ENCODE measurements around the gene UPB1.

UPB1 gene

DNA sequence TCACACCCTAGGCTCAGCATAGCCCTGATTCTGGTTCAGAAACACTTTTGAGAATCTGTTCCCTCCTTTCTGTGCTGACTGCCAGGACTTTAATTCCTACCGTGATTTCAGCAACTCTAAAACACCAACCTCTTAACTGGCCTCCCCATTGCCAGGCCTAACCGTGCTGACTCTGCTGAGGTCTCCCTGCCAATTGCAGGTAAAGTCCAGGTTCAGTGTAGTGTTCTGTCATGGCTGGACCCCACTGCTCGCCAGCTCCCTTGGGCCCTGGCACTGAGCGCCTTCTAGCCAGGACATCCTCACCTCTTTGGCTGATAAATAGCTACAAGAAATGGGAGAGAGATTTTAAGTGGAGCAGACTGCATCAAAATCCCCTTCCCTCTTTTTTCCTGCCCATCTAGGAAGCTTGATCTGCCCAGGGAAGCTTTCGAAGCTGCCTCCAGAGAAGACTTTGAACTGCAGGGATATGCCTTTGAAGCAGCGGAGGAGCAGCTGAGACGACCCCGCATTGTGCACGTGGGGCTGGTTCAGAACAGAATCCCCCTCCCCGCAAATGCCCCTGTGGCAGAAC is 4.7 kb downstream of the UPB1 start:
- peak overlapping the region; percentile 7 for H2AFZ ChIP-seq (ENCODE audit: low read length)
- H3K27me3 ChIP-seq (ENCODE audit: control insufficient read depth in 3 of 3, insufficient read depth in 3 of 3, low read depth in 1 of 3, low read length in 3 of 3), result peaks cover 10 to 54% (median 41%) of the 10 kb centered on the region in 3 experiments
- H3K79me1 ChIP-seq (ENCODE audit: low read depth, low read length), result peaks cover 2% of the 10 kb centered on the region
- no peak overlapping the region for H3K23ac ChIP-seq (ENCODE audit: low read depth, low read length, poor library complexity)
- H2BK5ac ChIP-seq (ENCODE audit: low read length), result no peak overlapping the region
- no peak for DNase-seq (ENCODE audit: low spot score)
- no peak overlapping the region for H3K27ac ChIP-seq (replicated peaks; ENCODE audit: low read length)
- no peak overlapping the region for H3K4me2 ChIP-seq (ENCODE audit: insufficient read depth, low read length, poor library complexity, severe bottlenecking)
- H3K4me3 ChIP-seq (ENCODE audit: low read length in 2 of 2), result no peak overlapping the region
- H3K36me3 ChIP-seq (replicated peaks in 1 of 2; ENCODE audit: control insufficient read depth in 2 of 2, insufficient read depth in 2 of 2, low read length in 2 of 2), result no peaks in the 10 kb centered on the region
- no peak overlapping the region for H2AK5ac ChIP-seq (ENCODE audit: low read depth, low read length)
- no peak overlapping the region for H4K8ac ChIP-seq (ENCODE audit: low read depth, low read length)
- no peak overlapping the region for H2BK15ac ChIP-seq (ENCODE audit: low read length)
- H4K91ac ChIP-seq (ENCODE audit: low read depth, low read length, poor library complexity), result no peak overlapping the region
- H3K4me1 ChIP-seq (ENCODE audit: control insufficient read depth in 2 of 2, insufficient read depth in 1 of 2, low read depth in 1 of 2, low read length in 2 of 2), result peaks cover 15 to 31% of the 10 kb centered on the region in 2 donors
- H3K14ac ChIP-seq (ENCODE audit: low read length), result no peak overlapping the region
- H3K18ac ChIP-seq (ENCODE audit: low read length), result no peak overlapping the region
- whole genome bisulfite sequencing, 2 donors (ENCODE audit: extremely low coverage in 2 of 2, insufficient read length in 2 of 2, insufficient replicate concordance in 1 of 2), result no CpG with 5 or more reads among the region's 10 CpGs
- peaks cover 7 to 8% of the 10 kb centered on the region in 2 donors for H3K9me3 ChIP-seq (replicated peaks in 1 of 2; ENCODE audit: control insufficient read depth in 2 of 2, insufficient read depth in 1 of 2, low read depth in 1 of 2, low read length in 2 of 2)
- H3K9ac ChIP-seq (ENCODE audit: low read depth, low read length, poor library complexity), result no peak overlapping the region
- H3K4ac ChIP-seq (ENCODE audit: low read length), result no peak overlapping the region
- no peak overlapping the region for H2BK12ac ChIP-seq (ENCODE audit: low read length)
- H2BK120ac ChIP-seq (ENCODE audit: low read depth, low read length), result no peak overlapping the region

DNA sequence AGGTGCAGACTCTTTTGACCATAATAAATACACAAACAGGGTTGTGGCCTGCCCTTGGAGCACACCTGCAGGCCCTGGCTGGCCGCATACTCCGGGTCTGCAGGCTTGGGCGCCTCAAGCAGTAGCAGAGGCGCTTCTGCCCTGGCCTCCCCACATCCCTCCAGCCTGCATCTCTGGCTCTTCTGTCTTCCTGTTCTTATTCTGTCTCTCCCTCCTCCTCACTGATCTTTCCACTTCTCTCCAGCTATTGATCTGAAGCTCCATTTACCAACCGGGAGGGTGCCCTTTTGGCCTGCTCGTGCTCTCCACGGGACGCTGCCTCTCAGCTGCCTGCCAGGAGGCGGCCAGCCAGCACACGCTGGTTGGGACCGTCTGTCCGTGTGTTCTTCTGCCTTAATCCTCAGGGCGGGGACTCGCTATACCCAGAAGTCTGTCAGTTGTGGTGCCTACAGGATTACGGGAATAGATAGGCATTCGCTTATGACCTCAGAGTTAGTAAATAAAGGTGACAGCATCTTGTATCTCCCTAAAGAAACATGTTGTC is 5.2 kb downstream of the UPB1 start:
- no peak for DNase-seq (ENCODE audit: low spot score)
- no peak overlapping the region for H3K27ac ChIP-seq (replicated peaks; ENCODE audit: low read length)
- no peak overlapping the region for H3K23ac ChIP-seq (ENCODE audit: low read depth, low read length, poor library complexity)
- no peak overlapping the region for H2BK15ac ChIP-seq (ENCODE audit: low read length)
- H3K4ac ChIP-seq (ENCODE audit: low read length), result no peak overlapping the region
- no peak overlapping the region for H3K9ac ChIP-seq (ENCODE audit: low read depth, low read length, poor library complexity)
- no CpG with 5 or more reads among the region's 16 CpGs for WGBS, 2 donors (ENCODE audit: extremely low coverage in 2 of 2, insufficient read length in 2 of 2, insufficient replicate concordance in 1 of 2)
- peaks cover 1 to 3% of the 10 kb centered on the region in 2 donors for H3K9me3 ChIP-seq (replicated peaks in 1 of 2; ENCODE audit: control insufficient read depth in 2 of 2, insufficient read depth in 1 of 2, low read depth in 1 of 2, low read length in 2 of 2)
- H3K36me3 ChIP-seq (replicated peaks in 1 of 2; ENCODE audit: control insufficient read depth in 2 of 2, insufficient read depth in 2 of 2, low read length in 2 of 2), result no peaks in the 10 kb centered on the region
- H3K4me2 ChIP-seq (ENCODE audit: insufficient read depth, low read length, poor library complexity, severe bottlenecking), result no peak overlapping the region
- no peak overlapping the region for H2BK12ac ChIP-seq (ENCODE audit: low read length)
- H3K27me3 ChIP-seq (ENCODE audit: control insufficient read depth in 3 of 3, insufficient read depth in 3 of 3, low read depth in 1 of 3, low read length in 3 of 3), result peaks cover 4 to 48% (median 35%) of the 10 kb centered on the region in 3 experiments
- no peak overlapping the region for H3K4me3 ChIP-seq (ENCODE audit: low read length in 2 of 2)
- H2BK120ac ChIP-seq (ENCODE audit: low read depth, low read length), result no peak overlapping the region
- H2AK5ac ChIP-seq (ENCODE audit: low read depth, low read length), result no peak overlapping the region
- no peak overlapping the region for H4K8ac ChIP-seq (ENCODE audit: low read depth, low read length)
- peak overlapping the region; percentile 7 for H2AFZ ChIP-seq (ENCODE audit: low read length)
- H3K14ac ChIP-seq (ENCODE audit: low read length), result no peak overlapping the region
- no peak overlapping the region for H4K91ac ChIP-seq (ENCODE audit: low read depth, low read length, poor library complexity)
- H3K18ac ChIP-seq (ENCODE audit: low read length), result no peak overlapping the region
- H3K79me1 ChIP-seq (ENCODE audit: low read depth, low read length), result no peaks in the 10 kb centered on the region
- no peak overlapping the region for H2BK5ac ChIP-seq (ENCODE audit: low read length)
- peaks cover 13 to 31% of the 10 kb centered on the region in 2 donors for H3K4me1 ChIP-seq (ENCODE audit: control insufficient read depth in 2 of 2, insufficient read depth in 1 of 2, low read depth in 1 of 2, low read length in 2 of 2)

DNA sequence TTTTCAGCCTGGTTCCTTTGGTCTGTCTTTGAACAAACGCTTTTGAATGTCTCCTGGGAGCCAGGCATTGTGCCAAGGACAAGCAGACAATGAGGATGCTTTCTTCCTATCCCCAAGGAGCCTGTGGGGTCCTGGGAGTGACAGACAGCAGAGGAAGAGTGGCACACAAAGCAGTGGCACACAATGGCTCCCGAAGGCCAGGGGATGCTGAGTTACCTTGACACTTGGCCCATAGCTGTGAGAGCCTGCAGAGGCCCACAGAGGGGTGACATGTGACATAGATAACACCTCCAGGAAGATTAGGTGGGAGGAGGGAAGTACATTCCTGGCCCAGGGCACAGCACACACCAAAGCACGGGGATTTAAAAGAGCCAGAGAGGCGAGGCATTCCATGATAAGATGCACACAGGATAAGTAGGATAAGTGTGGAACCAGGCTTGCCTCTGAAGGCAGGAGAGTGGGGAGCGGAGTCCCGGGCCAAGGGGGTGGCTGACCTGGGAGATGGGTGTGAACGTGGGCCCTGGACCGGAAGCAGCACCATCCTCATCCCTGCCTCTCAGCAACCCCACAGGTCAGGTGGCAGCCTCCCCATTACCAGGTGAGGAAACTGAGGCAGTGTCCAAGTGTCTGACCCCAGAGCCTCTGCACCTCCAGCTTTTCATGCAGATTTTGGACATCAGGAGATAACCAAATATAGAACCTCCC is 6.3 kb downstream of the UPB1 start:
- Histone ChIP-seq H3K27me3 (ENCODE audit: control insufficient read depth in 3 of 3, insufficient read depth in 3 of 3, low read depth in 1 of 3, low read length in 3 of 3) (peaks cover 0 to 38% (median 26%) of the 10 kb centered on the region in 3 experiments), H3K27ac (replicated peaks; ENCODE audit: low read length) (no peak overlapping the region)
- no peak for DNase-seq (ENCODE audit: low spot score)

DNA sequence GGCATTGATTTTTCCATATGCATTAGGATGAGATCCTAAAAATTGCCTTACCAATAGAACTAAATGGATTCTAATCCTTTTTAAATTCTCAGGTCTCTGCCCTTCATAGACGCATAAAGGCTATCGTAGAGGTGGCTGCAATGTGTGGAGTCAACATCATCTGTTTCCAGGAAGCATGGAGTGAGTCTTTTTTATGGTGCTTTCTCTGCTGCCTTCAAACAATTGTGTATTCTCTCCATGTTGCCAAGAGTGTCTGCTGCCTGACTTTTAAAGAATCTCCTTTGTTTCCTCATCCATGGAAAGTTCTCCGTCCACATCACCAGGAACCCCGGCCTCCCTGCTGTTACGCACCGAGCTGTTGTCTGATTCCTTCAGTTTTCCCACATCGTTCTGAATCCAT is 6.9 kb downstream of the UPB1 start:
- Histone ChIP-seq H3K4me1 (ENCODE audit: control insufficient read depth in 2 of 2, insufficient read depth in 1 of 2, low read depth in 1 of 2, low read length in 2 of 2) (peaks cover 13 to 31% of the 10 kb centered on the region in 2 donors), H3K14ac (ENCODE audit: low read length) (no peak overlapping the region), H3K4me2 (ENCODE audit: insufficient read depth, low read length, poor library complexity, severe bottlenecking) (no peak overlapping the region), H3K18ac (ENCODE audit: low read length) (no peak overlapping the region), H4K91ac (ENCODE audit: low read depth, low read length, poor library complexity) (no peak overlapping the region), H3K4me3 (ENCODE audit: low read length in 2 of 2) (no peak overlapping the region), H2BK5ac (ENCODE audit: low read length) (no peak overlapping the region), H3K27ac (replicated peaks; ENCODE audit: low read length) (no peak overlapping the region), H3K23ac (ENCODE audit: low read depth, low read length, poor library complexity) (no peak overlapping the region), H3K9ac (ENCODE audit: low read depth, low read length, poor library complexity) (no peak overlapping the region), H3K79me1 (ENCODE audit: low read depth, low read length) (no peaks in the 10 kb centered on the region), H3K9me3 (replicated peaks in 1 of 2; ENCODE audit: control insufficient read depth in 2 of 2, insufficient read depth in 1 of 2, low read depth in 1 of 2, low read length in 2 of 2) (no peaks in the 10 kb centered on the region), H2AK5ac (ENCODE audit: low read depth, low read length) (no peak overlapping the region), H2BK12ac (ENCODE audit: low read length) (no peak overlapping the region), H2BK120ac (ENCODE audit: low read depth, low read length) (no peak overlapping the region), H2BK15ac (ENCODE audit: low read length) (no peak overlapping the region), H2AFZ (ENCODE audit: low read length) (no peak overlapping the region), H3K36me3 (replicated peaks in 1 of 2; ENCODE audit: control insufficient read depth in 2 of 2, insufficient read depth in 2 of 2, low read length in 2 of 2) (no peaks in the 10 kb centered on the region), H3K27me3 (ENCODE audit: control insufficient read depth in 3 of 3, insufficient read depth in 3 of 3, low read depth in 1 of 3, low read length in 3 of 3) (peaks cover 0 to 32% (median 22%) of the 10 kb centered on the region in 3 experiments), H4K8ac (ENCODE audit: low read depth, low read length) (no peak overlapping the region), H3K4ac (ENCODE audit: low read length) (no peak overlapping the region)
- WGBS, 2 donors (ENCODE audit: extremely low coverage in 2 of 2, insufficient read length in 2 of 2, insufficient replicate concordance in 1 of 2), result no CpG with 5 or more reads among the region's 7 CpGs
- DNase-seq (ENCODE audit: low spot score), result no peak

More for the DNA sequence above, 6.3 kb downstream of the UPB1 start:
- no peak overlapping the region for H2BK12ac ChIP-seq (ENCODE audit: low read length)
- H2BK120ac ChIP-seq (ENCODE audit: low read depth, low read length), result no peak overlapping the region
- H2BK5ac ChIP-seq (ENCODE audit: low read length), result no peak overlapping the region
- no peaks in the 10 kb centered on the region for H3K36me3 ChIP-seq (replicated peaks in 1 of 2; ENCODE audit: control insufficient read depth in 2 of 2, insufficient read depth in 2 of 2, low read length in 2 of 2)
- peak overlapping the region in 1 of 2 donors; percentile 26 for H3K4me3 ChIP-seq (ENCODE audit: low read length in 2 of 2)
- no peaks in the 10 kb centered on the region for H3K9me3 ChIP-seq (replicated peaks in 1 of 2; ENCODE audit: control insufficient read depth in 2 of 2, insufficient read depth in 1 of 2, low read depth in 1 of 2, low read length in 2 of 2)
- no peak overlapping the region for H3K4me2 ChIP-seq (ENCODE audit: insufficient read depth, low read length, poor library complexity, severe bottlenecking)
- H4K91ac ChIP-seq (ENCODE audit: low read depth, low read length, poor library complexity), result no peak overlapping the region
- no peak overlapping the region for H3K23ac ChIP-seq (ENCODE audit: low read depth, low read length, poor library complexity)
- H2AK5ac ChIP-seq (ENCODE audit: low read depth, low read length), result peak overlapping the region; percentile 81
- H3K4me1 ChIP-seq (ENCODE audit: control insufficient read depth in 2 of 2, insufficient read depth in 1 of 2, low read depth in 1 of 2, low read length in 2 of 2), result peaks cover 13 to 31% of the 10 kb centered on the region in 2 donors
- peak overlapping the region; percentile 9 for H3K14ac ChIP-seq (ENCODE audit: low read length)
- peak overlapping the region; percentile 68 for H3K18ac ChIP-seq (ENCODE audit: low read length)
- WGBS, 2 donors (ENCODE audit: extremely low coverage in 2 of 2, insufficient read length in 2 of 2, insufficient replicate concordance in 1 of 2), result no CpG with 5 or more reads among the region's 8 CpGs
- no peak overlapping the region for H2AFZ ChIP-seq (ENCODE audit: low read length)
- no peak overlapping the region for H3K4ac ChIP-seq (ENCODE audit: low read length)
- H3K79me1 ChIP-seq (ENCODE audit: low read depth, low read length), result no peaks in the 10 kb centered on the region
- H2BK15ac ChIP-seq (ENCODE audit: low read length), result no peak overlapping the region
- no peak overlapping the region for H4K8ac ChIP-seq (ENCODE audit: low read depth, low read length)
- H3K9ac ChIP-seq (ENCODE audit: low read depth, low read length, poor library complexity), result no peak overlapping the region
